ENCODE measurements around the gene PRSS1. TPM values are rescaled to one million over a fixed set of nuclear protein-coding genes. Genes with fewer than 3 reads are reported as not detected.

PRSS1 gene
- total RNA-seq, 2 experiments from 2014 or later = not detected

Other genes starting within 250 kb of the PRSS1 start
- gene PRSS2, start 21.5 kb downstream of the PRSS1 start, total RNA-seq = not detected
- 10 to 100 TPM; 20.1 to 25.2 TPM for gene EPHB6, start 105.6 kb downstream of the PRSS1 start, total RNA-seq
- gene TRPV6, start 136.3 kb downstream of the PRSS1 start, total RNA-seq = not detected
- gene TRPV5, start 184.3 kb downstream of the PRSS1 start, total RNA-seq = not detected
- gene LLCFC1, start 190.0 kb downstream of the PRSS1 start, total RNA-seq = not detected
- 1 to 10 TPM in 1 of 2 experiments, under 1 TPM in 1; 0.94 to 1.2 TPM for gene KEL, start 212.9 kb downstream of the PRSS1 start, total RNA-seq

All from activated naive CD8-positive, alpha-beta T cell treated with anti-CD3 and anti-CD28 coated beads, Interleukin-2, amount 10 ng/mL, durations not matched to agents 7 days and 5 days (primary cell).